HCEC 1CT (cell line): ENCODE results near the gene PHF12.

Source experiments
- DNase-seq: peaks from one replicate; pipeline ENCODE4 v3.0.0-alpha.2; 2017

Gene PHF12

GRCh38 chr17:28951428-28951990, at the start of gene PHF12:
TSS of gene PHF12 (minus strand) at chr17:28951518. CDS start at chr17:28950960, 558 bp downstream.
- DNase-seq = peak; percentile 100

GRCh38 chr17:29000973-29001372, 49.7 kb upstream of the PHF12 start:
- DNase-seq = no peak

GRCh38 chr17:28999206-28999605, 47.9 kb upstream of the PHF12 start:
- DNase-seq = no peak

- no peak for DNase-seq
These were observed 46.5 kb upstream of the PHF12 start for GRCh38 chr17:28997806-28998205.

- no peak for DNase-seq
These were observed 45.3 kb upstream of the PHF12 start for GRCh38 chr17:28996554-28997096.

GRCh38 chr17:28993645-28994426, 42.5 kb upstream of the PHF12 start:
- no peak for DNase-seq

GRCh38 chr17:28992625-28993600, 41.6 kb upstream of the PHF12 start:
- no peak for DNase-seq

GRCh38 chr17:28992185-28992584, 40.9 kb upstream of the PHF12 start:
- DNase-seq = no peak

GRCh38 chr17:28991779-28992178, 40.5 kb upstream of the PHF12 start:
- DNase-seq = no peak

- DNase-seq = no peak
These were observed 37.7 kb upstream of the PHF12 start for GRCh38 chr17:28989028-28989427.

- no peak for DNase-seq
These were observed 37.2 kb upstream of the PHF12 start for GRCh38 chr17:28988475-28988874.

- DNase-seq = no peak
These were observed 35.7 kb upstream of the PHF12 start for GRCh38 chr17:28986714-28987655.

- no peak for DNase-seq
These were observed 34.8 kb upstream of the PHF12 start for GRCh38 chr17:28985950-28986713.

GRCh38 chr17:28983286-28984230, 32.2 kb upstream of the PHF12 start:
- no peak for DNase-seq

GRCh38 chr17:28982131-28982793, 30.9 kb upstream of the PHF12 start:
- DNase-seq = no peak

- no peak for DNase-seq
These were observed 27.1 kb upstream of the PHF12 start for GRCh38 chr17:28978356-28978964.

GRCh38 chr17:28977659-28978355, 26.5 kb upstream of the PHF12 start:
- DNase-seq = no peak

GRCh38 chr17:28975646-28976045, 24.3 kb upstream of the PHF12 start:
- no peak for DNase-seq
